Ishikawa (cell line): ENCODE measurements around the gene IPO11.

Source experiments
- CREB1 ChIP-seq: IDR thresholded peaks from 2 replicates; pipeline ENCODE4 v1.6.1; 2012; ENCODE audit warnings: low read depth
- EGR1 ChIP-seq: IDR thresholded peaks from 2 replicates; pipeline ENCODE4 v1.6.1; 2012
- EP300 ChIP-seq: IDR thresholded peaks from 2 replicates; pipeline ENCODE4 v1.6.1; 2012; ENCODE audit warnings: borderline replicate concordance
- RAD21 ChIP-seq: IDR thresholded peaks from 2 replicates; pipeline ENCODE4 v1.6.1; 2012; ENCODE audit warnings: low read depth
- TAF1 ChIP-seq: IDR thresholded peaks from 2 replicates; pipeline ENCODE4 v1.6.1; 2012; ENCODE audit warnings: low read depth, mild to moderate bottlenecking
- TCF12 ChIP-seq: IDR thresholded peaks from 2 replicates; pipeline ENCODE4 v1.6.1; 2012; ENCODE audit warnings: low read depth
- YY1 ChIP-seq: IDR thresholded peaks from 2 replicates; pipeline ENCODE4 v1.6.1; 2012; ENCODE audit warnings: low read depth
- TF ChIP-seq, protein P1 (sequence below): IDR thresholded peaks from 2 replicates; pipeline ENCODE4 v1.6.1; 2012; ENCODE audit warnings: low read depth, mild to moderate bottlenecking
- TF ChIP-seq, protein P2 (sequence below): IDR thresholded peaks from 2 replicates; pipeline ENCODE4 v1.6.1; 2012

DNA sequence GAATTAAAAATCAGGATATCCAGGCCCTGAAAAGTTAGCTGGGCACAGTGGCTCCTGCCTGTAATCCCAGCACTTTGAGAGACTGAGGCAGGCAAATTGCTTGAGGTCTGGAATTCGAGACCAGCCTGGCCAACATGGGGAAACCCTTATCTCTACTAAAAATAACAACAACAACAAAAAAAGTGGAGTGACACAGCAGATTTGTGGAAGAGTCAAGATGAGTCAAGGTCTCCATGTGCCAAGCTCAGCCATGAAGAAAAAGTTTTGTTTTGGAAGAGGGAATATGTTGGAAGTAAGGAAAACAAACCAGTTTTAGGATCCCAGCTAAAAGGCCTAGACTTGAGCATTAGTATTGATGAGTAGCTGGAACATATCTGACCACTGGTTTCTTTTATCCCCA, 180.8 kb downstream of the IPO11 start:
- TF ChIP-seq TAF1 = no peak
- TF ChIP-seq EGR1 = no peak
- TF ChIP-seq, protein P1, sequence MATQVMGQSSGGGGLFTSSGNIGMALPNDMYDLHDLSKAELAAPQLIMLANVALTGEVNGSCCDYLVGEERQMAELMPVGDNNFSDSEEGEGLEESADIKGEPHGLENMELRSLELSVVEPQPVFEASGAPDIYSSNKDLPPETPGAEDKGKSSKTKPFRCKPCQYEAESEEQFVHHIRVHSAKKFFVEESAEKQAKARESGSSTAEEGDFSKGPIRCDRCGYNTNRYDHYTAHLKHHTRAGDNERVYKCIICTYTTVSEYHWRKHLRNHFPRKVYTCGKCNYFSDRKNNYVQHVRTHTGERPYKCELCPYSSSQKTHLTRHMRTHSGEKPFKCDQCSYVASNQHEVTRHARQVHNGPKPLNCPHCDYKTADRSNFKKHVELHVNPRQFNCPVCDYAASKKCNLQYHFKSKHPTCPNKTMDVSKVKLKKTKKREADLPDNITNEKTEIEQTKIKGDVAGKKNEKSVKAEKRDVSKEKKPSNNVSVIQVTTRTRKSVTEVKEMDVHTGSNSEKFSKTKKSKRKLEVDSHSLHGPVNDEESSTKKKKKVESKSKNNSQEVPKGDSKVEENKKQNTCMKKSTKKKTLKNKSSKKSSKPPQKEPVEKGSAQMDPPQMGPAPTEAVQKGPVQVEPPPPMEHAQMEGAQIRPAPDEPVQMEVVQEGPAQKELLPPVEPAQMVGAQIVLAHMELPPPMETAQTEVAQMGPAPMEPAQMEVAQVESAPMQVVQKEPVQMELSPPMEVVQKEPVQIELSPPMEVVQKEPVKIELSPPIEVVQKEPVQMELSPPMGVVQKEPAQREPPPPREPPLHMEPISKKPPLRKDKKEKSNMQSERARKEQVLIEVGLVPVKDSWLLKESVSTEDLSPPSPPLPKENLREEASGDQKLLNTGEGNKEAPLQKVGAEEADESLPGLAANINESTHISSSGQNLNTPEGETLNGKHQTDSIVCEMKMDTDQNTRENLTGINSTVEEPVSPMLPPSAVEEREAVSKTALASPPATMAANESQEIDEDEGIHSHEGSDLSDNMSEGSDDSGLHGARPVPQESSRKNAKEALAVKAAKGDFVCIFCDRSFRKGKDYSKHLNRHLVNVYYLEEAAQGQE = no peak
- no peak for TF ChIP-seq CREB1
- no peak for TF ChIP-seq YY1
- TF ChIP-seq TCF12 = no peak
- TF ChIP-seq, protein P2, sequence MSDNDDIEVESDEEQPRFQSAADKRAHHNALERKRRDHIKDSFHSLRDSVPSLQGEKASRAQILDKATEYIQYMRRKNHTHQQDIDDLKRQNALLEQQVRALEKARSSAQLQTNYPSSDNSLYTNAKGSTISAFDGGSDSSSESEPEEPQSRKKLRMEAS = no peak
- TF ChIP-seq EP300 = no peak
- TF ChIP-seq RAD21 = no peak
